ENCODE measurements around the gene CPXM1. TPM values are rescaled to one million over a fixed set of nuclear protein-coding genes. Genes with fewer than 3 reads are reported as not detected.

The CPXM1 gene
- total and polyA plus RNA-seq, 2 donors (not counting 3 experiments of a cell fraction or from before 2014, with no cell fraction given), result 18.9 to 20.3 TPM

DNA sequence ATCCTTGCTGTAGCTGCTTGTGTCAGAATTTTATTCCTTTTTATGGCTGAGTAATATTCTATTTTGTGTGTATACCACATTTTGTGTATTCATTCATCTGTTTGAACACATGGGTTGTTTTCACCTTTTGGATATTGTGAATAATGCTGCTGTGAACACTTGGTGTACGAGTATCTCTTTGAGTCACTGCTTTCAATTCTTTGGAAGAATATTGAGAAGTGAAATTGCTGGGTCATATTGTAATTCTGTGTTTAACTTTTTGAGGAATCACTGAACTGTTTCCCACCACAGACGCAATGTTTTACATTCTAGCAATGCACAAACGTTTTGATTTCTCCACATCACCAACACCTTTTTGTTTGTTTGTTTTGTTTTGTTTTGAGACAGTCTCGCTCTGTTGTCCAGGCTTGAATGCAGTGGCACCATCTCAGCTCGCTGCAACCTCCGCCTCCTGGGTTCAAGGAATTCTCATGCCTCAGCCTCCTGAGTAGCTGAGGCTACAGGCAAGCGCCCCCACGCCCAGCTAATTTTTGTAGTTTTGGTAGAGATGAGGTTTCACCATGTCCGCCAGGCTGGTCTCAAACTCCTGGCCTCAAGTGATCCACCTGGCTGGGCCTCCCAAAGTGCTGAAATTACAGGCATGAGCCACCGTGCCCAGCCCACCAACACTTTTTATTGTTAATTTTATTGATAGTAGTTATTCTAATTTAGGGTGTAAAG, 21.7 kb downstream of the CPXM1 start:
- intact Hi-C loops (cut with micrococcal nuclease), result no loop called here
- H2AFZ ChIP-seq (ENCODE audit: low read depth, low read length), result no peak overlapping the region
- no TSS peak for BruUV-seq (replicated peaks)
- H3K36me3 ChIP-seq (ENCODE audit: control insufficient read depth in 2 of 2, extremely low read depth in 1 of 2, insufficient read depth in 2 of 2, low read length in 2 of 2), result no peaks in the 10 kb centered on the region
- DNase-seq (ENCODE audit: low read depth, low spot score), result no peak
- H3K4me2 ChIP-seq (ENCODE audit: insufficient read depth, low read length), result no peak overlapping the region
- H4K20me1 ChIP-seq (replicated peaks; ENCODE audit: control insufficient read depth, extremely low read depth, insufficient read depth, low read length), result no peaks in the 10 kb centered on the region
- H3K27ac ChIP-seq (ENCODE audit: insufficient read depth, low read depth, low read length), result no peak overlapping the region
- H3K4me3 ChIP-seq (replicated peaks in 1 of 3; ENCODE audit: insufficient read depth in 1 of 3, low read depth in 1 of 3, low read length in 3 of 3), result no peak overlapping the region
- peaks cover 8 to 9% of the 10 kb centered on the region in 2 experiments for H3K27me3 ChIP-seq (ENCODE audit: control insufficient read depth in 2 of 2, insufficient read depth in 2 of 2, low read length in 2 of 2)
- TF ChIP-seq FOS (IDR thresholded peaks at IDR 0.05; ENCODE audit: borderline replicate concordance, insufficient read depth, low read length), result no peak
- TF ChIP-seq EZH2 (IDR thresholded peaks at IDR 0.05; ENCODE audit: borderline replicate concordance, low read depth, low read length, severe bottlenecking), result no peak
- TF ChIP-seq JUN (IDR thresholded peaks at IDR 0.05; ENCODE audit: borderline replicate concordance, insufficient read depth, insufficient read length, low read depth), result no peak
- no peak for TF ChIP-seq POLR2A (IDR thresholded peaks at IDR 0.05; ENCODE audit: low read depth, low read length)
- TF ChIP-seq MYC (IDR thresholded peaks at IDR 0.05; ENCODE audit: low read depth, low read length), result no peak
- TF ChIP-seq, protein P1, sequence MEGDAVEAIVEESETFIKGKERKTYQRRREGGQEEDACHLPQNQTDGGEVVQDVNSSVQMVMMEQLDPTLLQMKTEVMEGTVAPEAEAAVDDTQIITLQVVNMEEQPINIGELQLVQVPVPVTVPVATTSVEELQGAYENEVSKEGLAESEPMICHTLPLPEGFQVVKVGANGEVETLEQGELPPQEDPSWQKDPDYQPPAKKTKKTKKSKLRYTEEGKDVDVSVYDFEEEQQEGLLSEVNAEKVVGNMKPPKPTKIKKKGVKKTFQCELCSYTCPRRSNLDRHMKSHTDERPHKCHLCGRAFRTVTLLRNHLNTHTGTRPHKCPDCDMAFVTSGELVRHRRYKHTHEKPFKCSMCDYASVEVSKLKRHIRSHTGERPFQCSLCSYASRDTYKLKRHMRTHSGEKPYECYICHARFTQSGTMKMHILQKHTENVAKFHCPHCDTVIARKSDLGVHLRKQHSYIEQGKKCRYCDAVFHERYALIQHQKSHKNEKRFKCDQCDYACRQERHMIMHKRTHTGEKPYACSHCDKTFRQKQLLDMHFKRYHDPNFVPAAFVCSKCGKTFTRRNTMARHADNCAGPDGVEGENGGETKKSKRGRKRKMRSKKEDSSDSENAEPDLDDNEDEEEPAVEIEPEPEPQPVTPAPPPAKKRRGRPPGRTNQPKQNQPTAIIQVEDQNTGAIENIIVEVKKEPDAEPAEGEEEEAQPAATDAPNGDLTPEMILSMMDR (IDR thresholded peaks at IDR 0.05; ENCODE audit: extremely low read depth in 1 of 2, insufficient read depth in 1 of 2, low read depth in 1 of 2, low read length in 2 of 2), result no peak
- TF ChIP-seq, protein P2, sequence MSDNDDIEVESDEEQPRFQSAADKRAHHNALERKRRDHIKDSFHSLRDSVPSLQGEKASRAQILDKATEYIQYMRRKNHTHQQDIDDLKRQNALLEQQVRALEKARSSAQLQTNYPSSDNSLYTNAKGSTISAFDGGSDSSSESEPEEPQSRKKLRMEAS (IDR thresholded peaks at IDR 0.05; ENCODE audit: insufficient read depth, insufficient read length), result no peak
- no peak for TF ChIP-seq GATA2 (IDR thresholded peaks at IDR 0.05; ENCODE audit: insufficient read depth, insufficient read length, low read depth, low read length)
- TF ChIP-seq POLR2AphosphoS5 (IDR thresholded peaks at IDR 0.05; ENCODE audit: insufficient read depth, low read depth, low read length), result no peak
- no peaks in the 10 kb centered on the region for H3K4me1 ChIP-seq (ENCODE audit: control insufficient read depth, extremely low read depth, insufficient read depth, low read length)
- no peak overlapping the region for H3K9ac ChIP-seq (replicated peaks; ENCODE audit: extremely low read depth, insufficient read depth, low read length)
- ChIA-PET CTCF (no interaction called here), POLR2A (no interaction called here)
- no peak for FAIRE-seq
- dilution Hi-C loops (cut with MboI; ENCODE audit: extremely low pct_ligation_motif_present, low sequenced_read_pairs), result no loop called here
- no peaks in the 10 kb centered on the region for H3K79me2 ChIP-seq (ENCODE audit: control insufficient read depth, insufficient read depth, low read length)
- no peaks in the 10 kb centered on the region for H3K9me1 ChIP-seq (replicated peaks; ENCODE audit: control insufficient read depth, extremely low read depth, insufficient read depth, low read length)
- H3K9me3 ChIP-seq (replicated peaks; ENCODE audit: control insufficient read depth, insufficient read depth, low read length), result no peaks in the 10 kb centered on the region

Measured in endothelial cell of umbilical vein (primary cell).